LNCaP clone FGC (cell line): ENCODE data around the gene GRK3.

Source experiments
- DNase-seq: peaks from one replicate; pipeline ENCODE4 v3.0.0-alpha.2; 2011; ENCODE audit warnings: low read depth
- H3K4me3 ChIP-seq: 2 replicates; pipeline ENCODE4 v1.5.1; 2011; ENCODE audit warnings: mild to moderate bottlenecking, low read depth, low read length, control low read depth
- CTCF ChIP-seq: IDR thresholded peaks from 2 replicates; pipeline ENCODE4 v1.5.1; 2012; ENCODE audit warnings: mild to moderate bottlenecking; ENCODE audit not compliant: control insufficient read depth, insufficient read depth; ENCODE audit errors: extremely low read depth

GRK3 gene

DNA sequence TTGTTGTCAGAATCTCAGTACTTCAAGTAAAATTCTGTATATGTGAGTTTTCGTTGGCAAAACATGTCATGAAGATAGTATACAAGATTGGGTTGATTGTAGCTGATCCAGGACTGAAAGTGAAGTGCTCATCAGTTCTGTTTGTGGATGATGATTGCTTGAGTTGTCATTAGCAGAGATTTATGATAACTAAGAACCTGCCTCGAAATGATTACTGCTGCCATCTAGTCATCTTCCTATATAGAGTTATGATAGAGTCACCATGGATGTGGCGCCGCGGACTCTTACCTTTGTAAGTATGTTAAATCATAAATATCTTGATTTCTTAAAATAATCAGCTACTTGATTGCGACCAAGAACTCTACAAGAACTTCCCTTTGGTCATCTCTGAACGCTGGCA is 149.6 kb downstream of the GRK3 start:
- TF ChIP-seq CTCF: no peak
- H3K4me3 ChIP-seq: no peak overlapping the region
- no peak for DNase-seq

GRCh38 chr22:25714739-25715138 is 150.3 kb downstream of the GRK3 start:
- no peak for DNase-seq
- TF ChIP-seq CTCF: no peak

GRCh38 chr22:25716637-25717036 is 152.2 kb downstream of the GRK3 start:
- no peak overlapping the region for H3K4me3 ChIP-seq
- TF ChIP-seq CTCF: no peak
- no peak for DNase-seq

More at GRCh38 chr22:25714739-25715138, 150.3 kb downstream of the GRK3 start:
- H3K4me3 ChIP-seq: no peak overlapping the region

DNA sequence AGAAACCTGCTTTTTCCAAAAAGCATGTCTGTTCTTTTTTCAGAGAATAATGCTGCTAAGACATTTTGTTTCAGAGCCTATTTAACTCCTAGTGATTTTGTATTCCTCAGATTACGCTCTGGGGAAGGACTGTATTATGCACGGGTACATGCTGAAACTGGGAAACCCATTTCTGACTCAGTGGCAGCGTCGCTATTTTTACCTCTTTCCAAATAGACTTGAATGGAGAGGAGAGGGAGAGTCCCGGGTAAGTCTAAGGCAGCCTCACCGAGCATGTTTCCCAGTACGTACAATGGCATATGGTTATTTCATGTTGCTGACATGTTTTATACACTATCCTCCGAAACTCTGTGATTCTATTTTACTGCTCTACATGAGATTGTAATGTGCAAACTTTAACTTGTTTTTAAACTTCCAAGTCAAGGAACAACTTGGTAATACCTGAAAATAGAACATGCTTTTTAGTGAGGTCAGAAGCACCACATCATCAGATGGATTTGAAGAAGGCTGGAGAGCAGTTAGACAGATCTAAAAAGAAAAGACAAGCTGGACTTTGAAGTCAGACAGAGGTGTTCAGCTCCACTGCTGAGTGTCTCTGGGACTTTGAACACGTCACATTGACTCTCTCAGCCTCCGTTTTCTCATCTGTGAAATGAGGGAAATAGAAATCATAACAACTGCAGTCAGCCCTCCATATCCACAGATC is 153.8 kb downstream of the GRK3 start:
- TF ChIP-seq CTCF: no peak
- DNase-seq: no peak
- H3K4me3 ChIP-seq: no peak overlapping the region

DNA sequence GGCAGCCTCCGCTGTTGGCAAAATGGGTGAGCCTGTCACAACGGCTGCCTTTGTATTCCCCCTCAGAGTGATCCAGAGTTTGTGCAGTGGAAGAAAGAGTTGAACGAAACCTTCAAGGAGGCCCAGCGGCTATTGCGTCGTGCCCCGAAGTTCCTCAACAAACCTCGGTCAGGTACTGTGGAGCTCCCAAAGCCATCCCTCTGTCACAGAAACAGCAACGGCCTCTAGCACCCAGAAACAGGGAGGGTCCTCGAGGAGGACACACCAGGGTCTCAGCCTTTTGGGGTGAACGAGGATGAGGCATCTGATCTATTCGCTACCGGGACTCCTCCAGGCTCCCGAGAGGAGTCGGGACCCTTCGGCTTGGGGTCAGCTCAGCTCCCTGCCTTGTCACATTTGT is 157.7 kb downstream of the GRK3 start:
- no peak for DNase-seq
- no peak for TF ChIP-seq CTCF

DNA sequence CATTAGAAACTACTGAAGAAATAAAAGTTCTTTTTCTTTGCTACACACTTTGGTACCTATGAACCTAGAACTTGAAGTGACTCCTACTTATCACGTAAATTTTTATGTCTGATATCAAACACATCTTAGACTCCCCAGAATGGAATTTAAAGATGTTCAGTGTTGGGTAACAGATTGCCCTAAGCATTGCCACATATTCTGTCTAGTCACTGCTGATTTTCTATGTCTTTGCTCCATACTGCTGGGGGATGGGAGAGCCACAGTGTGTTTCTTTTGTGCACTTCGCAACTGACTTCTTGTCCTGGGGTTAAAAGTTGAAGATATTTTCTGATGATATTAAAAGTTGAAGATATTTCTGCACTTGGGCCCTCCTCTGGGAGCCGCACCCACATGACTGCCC is 158.2 kb downstream of the GRK3 start:
- no peak for DNase-seq
- H3K4me3 ChIP-seq: no peak overlapping the region

More for the DNA sequence above, 157.7 kb downstream of the GRK3 start:
- no peak overlapping the region for H3K4me3 ChIP-seq

More for the DNA sequence above, 158.2 kb downstream of the GRK3 start:
- TF ChIP-seq CTCF: no peak
